Measurements from ENCODE around the gene SCIN.
"Not testable (repeated sequence)": the region's sequence is repeated elsewhere in the genome, so short reads cannot be mapped to it uniquely, and the experiment has no call there.

SCIN gene

DNA sequence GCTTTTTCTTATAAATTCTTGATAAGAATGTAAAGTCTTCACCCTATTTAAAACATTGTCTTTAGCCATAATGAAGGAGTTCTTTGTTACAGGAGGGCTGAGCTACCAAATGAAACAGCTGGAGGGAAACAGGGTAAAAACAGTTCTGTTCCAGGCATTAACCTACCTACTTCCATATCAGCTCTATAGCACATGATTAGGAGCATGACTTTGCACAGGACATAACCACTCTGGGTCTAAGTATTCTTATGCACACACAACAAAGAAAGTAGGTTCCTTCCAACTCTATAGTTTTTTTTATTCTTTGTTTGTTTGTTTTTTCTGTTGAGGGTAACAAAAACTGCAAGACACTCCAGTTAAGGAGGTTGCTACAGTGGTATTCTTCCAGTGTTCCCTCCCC is 52.7 kb downstream of the SCIN start:
- no peak for DNase-seq

DNA sequence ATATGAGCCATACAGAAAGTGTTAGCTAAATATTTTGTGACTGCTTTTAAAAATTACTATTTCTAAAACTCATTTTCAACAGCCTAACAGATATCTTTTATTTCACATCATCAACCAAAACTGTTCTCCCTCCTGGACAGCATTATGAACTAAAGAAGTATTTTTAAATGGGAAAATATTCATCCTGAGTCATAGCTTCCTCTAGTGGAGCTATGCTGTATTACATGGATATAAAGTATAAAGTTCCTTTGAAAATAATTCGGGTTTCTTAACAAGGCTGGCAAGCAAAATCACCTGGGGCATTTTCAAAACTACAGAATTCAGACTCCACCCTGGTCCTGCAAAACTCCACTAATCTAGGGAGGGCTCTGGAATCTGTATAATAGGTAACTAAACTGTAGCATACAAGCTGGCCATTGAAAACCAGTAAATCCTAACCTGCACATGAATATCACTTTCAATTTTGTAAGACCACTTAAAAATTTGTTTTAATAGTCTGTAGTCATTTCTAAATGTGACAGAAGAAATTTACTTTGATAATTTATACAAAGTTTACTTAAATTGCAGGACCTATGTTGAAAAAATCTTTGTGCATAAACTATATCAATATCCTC is 53.5 kb downstream of the SCIN start:
- DNase-seq = no peak

DNA sequence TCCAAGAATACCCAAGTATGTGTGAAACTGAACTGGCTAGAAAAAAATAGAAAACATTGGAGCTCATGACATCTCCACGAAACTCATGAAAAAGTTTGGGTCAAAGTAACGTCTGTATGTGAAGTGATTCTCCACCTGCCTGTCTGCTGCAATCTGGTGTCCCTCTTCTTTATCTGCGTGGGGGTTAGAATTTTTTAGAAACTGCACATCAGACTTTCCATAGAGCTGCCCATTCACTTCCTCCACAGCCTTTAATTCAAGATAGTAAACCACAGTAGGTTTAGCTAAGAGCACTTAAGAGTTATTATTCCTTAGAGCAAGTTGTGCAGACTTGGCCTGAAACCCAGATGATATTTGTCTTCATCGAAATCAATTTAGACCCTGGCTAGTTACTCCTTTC is 55.3 kb downstream of the SCIN start:
- DNase-seq = no peak

DNA sequence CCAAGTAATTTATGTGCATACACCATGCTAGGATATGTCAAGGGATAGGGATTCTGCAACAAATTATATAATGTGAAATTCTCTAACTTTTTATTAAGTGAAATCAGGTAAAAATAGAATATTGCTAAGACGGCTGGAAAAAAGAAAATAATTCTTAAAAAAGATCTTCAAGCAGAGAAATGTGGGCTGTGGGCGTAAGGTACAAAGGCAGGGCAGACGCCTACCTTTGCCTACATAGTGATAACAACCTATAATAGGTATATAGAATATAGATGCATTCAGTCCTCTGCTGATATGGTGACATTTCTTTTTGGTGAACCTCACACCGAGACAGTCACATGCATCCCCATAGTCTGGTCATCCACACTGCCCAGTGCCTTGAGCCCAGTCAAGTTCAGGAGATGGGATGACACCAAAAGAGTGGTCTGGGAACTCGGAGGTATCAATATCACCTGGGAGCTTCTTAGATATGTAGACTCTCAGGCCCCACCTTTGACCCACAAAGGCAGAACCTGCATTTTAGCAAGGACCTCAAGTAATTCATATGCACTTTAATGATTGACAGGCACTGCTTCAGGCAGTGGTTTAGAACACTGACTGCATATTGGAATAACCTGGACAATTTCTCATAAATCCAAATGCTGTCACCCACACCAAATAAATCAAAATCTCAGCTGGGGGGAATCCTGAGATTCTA is 59.4 kb downstream of the SCIN start:
- DNase-seq = no peak

DNA sequence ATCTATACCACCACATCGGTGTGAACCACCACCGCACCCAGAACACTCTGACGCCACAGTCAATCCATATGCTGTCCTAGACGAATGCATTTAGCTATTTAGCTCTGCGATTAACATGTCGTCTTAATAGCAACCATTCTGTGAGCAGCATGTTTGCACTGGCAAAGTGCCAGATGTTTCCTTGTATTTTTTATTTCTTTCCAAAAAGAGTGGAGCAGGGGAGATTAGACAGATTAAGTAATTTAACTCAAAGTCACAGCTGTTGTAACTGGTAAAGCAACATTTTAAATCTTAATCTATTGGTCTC is 59.9 kb downstream of the SCIN start:
- DNase-seq = no peak

DNA sequence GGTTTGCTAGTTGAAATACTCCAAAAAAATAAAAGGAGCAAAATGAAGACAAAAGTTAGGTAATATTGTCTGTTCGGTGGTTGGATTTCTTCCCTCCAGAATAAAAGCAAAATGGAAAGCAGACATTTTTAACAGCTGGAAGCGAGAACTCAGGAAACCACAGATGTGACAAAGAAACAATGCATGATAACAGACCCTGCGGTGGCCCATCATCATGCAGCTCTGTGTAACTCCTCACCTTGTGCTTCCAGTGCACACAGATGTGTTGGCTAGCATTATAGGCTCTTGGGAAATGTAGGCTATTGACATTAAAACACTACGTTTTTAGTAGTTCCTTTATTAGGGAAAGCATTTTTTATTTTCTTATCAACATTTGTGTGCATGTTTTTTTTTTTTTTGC is 63.1 kb downstream of the SCIN start:
- DNase-seq = no peak

DNA sequence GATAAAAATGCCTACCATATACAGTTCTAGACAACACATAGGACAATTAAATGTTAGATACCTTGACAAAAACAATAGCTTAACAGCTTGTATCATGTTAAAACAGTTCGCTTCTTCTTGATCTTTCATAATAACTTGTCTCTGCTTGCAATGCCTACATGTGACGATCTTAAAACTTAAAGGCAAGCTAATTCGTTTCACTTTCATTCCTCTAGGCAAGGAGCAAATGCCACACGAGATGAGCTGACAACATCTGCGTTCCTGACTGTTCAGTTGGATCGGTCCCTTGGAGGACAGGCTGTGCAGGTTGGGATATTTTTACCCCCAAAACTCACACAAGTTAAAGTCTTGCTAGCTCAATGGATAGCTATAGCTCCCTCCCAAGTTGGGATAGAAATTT is 65.3 kb downstream of the SCIN start:
- no peak for DNase-seq

DNA sequence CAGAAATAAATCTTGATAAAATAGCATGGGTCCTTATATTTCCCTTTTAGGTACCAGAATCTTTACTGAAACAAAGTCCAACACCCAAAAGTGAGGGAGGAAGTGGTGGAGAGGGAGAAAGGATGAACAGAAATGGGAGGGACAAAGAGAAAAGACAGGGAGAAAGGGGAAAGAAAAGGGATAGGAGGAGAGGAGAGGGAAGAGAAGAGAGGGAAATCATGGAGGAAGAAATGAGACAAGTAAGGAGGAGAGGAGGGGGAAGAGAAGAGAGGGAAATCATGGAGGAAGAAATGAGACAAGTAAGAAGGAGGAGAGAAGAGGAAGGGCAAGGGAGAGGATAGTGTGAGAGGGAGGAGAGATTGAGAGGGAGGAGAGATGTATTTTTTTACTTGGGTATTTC is 66.8 kb downstream of the SCIN start:
- DNase-seq = no peak

DNA sequence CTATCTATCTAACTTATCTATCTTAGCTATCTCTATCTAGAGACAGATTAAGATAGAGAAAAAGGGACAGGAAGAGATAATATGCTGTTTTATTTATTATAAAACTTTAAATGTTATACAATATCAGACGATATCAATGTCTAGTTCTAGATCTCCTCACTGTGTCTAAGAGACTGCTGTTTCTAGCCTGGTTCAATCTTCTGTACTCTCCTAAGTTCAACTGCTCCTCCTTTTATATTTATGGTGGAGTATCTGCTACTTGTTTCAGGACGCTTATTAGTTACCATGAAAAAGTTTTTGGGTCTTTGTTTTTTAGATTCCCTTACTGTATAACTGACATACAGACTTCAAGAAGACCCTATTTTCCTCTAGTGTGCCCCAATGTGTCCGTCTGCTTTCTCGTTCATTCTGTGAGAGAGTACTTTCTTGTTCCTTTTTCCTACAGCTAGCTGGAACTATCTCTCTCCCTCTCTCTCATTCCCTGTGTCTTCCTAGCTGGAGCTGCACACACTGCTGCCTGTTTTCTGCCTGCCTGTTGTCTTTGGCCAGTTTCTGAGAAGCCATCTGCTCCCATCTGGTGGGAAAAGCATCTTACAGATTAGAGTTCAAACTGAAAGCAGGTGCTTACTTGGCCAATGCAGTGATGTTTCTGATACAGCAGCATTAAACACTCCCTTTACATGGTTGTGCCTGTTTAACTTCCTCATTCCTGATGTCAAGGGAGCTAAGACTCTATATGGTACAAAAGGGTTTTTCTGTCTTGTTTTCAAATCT is 67.5 kb downstream of the SCIN start:
- DNase-seq = no peak

DNA sequence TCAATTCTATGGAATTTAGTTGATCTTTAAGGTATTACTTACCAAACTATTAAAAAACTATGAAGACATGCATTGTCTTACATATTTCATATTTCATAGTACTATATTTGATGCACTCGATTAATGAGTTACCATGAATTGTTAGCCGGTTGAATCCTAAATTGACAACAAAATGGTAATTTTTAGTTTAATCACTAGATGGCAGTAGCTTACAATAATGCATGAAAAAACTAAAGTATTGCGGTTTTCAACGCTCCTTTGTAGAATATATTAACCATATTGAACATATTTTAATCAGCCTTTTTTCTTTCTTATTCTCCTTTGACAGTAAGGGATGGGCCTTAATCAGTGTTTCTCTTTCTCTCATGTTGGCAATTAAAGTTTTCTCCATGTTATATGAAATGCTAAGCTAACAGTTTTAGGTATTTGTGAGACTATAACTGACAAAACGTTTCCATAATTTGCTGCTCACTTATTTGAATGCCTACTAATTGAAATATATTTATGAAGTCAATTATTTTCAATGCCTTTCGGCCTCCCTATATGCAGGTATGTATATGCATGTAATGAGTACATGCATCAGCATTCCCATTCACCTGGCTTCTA is 68.4 kb downstream of the SCIN start:
- DNase-seq = no peak

DNA sequence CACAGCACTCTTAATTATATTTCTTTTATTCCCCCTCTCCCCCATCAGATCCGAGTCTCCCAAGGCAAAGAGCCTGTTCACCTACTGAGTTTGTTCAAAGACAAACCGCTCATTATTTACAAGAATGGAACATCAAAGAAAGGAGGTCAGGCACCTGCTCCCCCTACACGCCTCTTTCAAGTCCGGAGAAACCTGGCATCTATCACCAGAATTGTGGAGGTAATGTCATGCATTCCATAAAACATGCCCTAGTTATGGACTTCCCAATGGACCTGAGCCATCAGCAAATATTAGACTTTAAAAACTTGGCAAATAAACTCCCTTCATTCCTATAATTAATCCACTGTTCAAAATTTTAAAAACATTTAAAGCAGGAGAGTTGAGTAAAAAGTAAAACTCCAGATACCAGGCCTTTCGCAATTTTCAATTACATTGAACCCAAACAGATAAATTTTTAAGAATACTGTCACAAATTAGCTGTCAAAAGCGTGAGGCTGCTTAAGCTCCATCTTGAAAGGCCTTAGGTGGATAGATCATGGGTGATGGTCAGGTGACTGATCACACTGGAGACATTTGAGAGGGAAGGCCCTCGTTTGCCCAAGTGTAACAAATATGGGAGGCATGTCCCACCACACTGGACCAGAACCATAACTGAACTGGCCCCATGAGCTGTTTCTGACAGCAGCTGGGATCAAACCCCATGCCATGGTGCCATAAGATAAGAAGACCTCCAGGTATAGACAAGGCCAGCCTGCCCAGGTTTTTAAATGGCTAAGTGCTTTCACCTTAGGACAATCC is 70.0 kb downstream of the SCIN start:
- no peak for DNase-seq

DNA sequence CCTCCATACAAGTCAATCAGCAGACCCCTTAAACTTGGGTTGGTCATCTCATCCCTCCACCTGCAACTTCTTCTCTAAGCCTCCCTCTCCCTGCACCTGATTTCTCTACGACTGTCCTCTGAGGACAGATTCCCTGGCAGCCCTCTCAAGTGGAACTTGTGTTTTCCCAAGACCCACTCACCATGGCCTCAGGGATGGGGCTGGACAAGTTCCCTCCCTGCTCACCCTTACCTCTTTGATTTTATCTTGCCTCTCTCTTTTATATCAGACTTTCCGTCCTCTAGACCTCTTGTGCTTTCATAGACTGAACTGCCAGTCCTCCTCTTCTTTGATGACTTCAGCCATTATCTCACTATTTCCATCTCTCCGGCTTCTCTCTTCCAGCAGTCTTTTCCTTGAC is 70.7 kb downstream of the SCIN start:
- DNase-seq = no peak

DNA sequence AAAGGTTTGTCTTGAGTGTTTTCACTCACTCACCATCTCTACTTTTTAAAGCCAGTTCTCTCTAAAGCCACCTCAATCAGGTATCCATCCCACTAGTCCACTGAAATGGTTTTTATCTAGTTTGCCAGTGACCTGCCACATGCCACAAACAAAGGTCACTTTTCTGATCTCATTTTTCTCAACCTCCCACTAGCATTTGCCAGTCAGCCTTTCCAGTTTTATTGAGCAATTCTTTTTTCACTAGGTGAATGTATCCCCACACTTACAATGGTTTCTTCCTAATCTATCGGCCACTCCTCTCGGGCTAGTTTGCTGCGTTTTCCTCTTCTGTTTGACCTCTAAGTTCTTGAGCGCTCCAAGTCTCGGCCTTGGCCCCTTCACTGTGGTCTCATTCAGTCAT is 72.0 kb downstream of the SCIN start:
- no peak for DNase-seq

DNA sequence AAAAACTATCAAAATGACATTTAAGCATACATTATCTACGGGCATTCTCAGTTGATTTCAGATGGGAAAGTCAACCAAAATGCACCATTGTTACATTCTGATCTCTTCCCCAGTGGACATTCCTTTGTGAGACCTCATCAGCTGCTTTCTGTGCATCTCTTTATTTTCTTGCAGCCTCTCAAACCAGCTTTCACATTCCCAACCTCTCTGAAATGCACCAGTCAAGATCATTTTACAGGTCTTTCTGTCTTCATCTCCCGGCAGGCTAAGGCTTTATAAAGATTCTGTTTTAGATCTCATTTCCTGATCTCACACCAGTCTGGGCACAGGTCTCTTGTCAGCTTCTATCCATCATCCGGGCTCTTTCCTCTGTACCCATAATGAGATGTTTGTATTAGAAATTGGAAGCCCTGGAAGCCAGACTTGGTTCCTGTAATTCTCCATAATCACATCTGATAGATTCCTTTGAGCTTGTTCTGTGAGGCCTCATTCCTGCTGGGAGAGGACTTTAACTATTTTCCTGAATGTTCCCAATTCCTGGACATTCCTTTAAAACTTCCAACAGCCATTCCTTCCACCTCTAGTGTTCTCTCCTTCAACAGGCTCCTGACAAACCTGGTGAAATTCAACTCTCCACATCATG is 72.6 kb downstream of the SCIN start:
- DNase-seq = no peak

DNA sequence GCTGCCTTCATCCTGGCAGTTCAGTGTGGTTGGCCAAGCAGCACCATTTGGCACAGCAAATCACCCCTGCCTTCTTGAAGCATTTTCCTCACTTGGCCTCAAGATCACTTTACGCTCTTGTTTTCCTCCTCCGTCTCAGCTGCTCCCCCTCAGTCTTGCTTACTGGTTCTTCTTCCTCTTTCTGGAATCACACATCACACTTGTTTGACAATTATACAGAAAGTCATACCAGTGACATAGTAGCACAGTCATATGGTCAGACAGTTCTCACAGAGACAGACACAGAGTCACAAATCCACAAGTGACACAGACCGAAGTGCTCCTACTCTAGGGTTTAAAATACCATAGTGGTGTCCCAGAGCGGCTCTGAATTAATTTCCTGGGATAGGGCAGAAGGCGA is 73.1 kb downstream of the SCIN start:
- no peak for DNase-seq

DNA sequence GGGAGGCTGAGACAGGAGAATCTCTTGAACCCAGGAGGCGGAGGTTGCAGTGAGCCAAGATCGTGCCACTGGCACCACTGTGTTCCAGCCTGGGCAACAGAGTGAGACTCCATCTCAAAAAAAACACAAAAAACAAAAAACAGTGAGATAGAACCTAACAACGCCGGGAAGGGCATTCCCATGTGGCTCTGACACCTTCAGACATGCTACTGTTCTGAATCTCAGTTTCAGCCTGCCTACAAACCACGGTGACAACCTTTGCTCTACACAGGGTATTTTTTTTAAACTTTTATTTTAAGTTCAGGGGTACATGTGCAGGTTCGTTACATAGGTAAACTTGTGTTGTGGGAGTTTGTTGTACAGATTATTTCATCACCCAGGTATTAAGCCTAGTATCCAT is 74.7 kb downstream of the SCIN start:
- DNase-seq = not testable (repeated sequence)

DNA sequence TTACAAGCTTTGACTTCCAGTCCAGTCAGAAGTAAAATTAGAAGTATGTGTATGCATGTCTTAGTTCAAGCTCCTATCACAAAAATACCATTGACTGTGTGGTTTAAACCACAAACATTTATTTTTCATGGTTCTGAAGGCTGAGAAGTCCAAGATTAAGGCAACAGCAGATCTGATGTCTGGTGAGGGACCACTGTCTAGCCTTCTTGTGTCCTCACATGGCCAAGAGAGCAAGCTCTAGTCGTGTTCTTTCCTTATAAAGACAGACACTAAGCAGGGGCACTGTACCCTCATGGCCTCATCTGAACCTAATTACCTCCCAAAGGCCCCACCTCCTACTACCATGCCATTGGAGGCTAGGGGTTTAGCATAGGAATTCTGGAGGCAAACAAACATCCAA is 75.6 kb downstream of the SCIN start:
- DNase-seq = no peak

DNA sequence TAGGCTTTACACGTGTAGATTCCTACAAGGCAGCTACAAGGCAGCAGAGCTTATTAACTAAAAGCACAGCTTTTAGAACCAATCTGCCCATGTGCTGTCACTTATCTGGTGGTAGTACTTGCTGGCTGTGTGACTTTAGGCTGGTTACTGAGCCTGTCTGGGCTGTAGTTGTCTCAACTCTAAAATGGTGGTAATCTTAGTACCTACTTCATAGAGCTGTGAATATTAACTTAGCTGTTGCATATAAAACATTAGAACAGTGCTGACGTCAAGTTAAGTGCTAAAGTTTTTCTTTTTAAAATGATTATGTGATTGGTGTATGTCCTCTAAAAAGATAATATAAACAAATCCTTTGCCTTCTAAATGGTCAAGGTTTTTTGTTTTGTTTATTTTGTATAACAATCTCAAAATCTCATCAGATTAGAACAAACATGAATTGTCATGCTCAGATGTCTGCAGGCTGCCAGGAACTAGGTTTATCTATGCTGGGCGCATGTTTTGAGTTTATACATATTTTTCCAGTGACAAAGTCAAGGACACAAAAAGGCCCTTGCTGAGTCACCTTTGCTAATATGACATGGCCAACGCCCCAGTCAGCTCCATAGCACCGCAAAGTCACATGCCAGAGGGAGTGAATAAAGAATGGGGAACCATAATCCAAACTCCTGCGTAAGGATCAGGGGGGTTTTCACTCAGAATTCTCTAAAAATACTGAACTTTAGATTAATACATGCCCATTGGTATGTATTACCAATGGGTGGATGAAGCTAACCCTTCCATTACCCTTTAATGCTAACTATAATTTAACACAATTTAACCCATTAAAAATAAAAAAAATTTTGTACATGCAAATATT is 77.1 kb downstream of the SCIN start:
- no peak for DNase-seq

DNA sequence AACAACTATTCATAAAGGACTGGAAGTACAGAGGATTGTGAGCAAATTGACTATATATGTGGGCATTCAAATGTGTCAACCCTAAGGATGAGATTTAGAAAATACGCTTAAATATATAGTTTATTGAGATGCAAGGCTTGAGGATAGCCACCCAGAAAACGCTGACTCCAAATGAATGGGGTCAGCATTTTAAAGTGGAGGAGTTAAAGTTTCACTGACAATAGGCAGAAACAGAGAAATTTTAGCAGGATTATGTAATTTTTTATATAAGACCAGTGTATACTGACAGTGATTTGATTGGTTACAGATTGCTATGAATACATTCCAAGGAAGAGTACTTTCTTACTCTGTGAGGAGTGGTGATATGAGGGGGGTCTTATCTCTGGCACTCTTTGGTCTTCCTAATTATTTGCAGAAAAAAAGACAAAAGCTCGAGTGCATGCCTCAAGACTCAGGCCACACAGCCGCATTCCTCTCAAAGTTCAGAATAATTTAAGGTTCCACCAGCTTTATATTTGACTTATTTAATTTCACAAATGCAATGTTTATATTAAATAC is 78.3 kb downstream of the SCIN start:
- DNase-seq = no peak

DNA sequence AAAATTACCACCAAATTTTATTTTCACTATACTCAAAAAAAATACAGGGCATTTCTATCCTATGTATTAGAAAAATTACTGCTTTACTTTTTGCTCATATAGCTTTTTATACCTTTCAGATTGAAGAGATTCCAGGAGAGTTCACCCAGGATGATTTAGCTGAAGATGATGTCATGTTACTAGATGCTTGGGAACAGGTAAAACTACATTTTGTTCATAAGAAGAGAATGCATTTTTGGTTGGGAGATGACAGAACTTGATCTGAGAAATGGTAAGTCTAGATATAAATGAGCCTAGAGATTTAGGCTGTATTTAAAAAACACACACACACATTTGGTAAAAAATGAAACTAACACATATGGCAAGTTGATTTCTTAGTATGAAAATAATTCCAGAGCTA is 78.8 kb downstream of the SCIN start:
- no peak for DNase-seq

DNA sequence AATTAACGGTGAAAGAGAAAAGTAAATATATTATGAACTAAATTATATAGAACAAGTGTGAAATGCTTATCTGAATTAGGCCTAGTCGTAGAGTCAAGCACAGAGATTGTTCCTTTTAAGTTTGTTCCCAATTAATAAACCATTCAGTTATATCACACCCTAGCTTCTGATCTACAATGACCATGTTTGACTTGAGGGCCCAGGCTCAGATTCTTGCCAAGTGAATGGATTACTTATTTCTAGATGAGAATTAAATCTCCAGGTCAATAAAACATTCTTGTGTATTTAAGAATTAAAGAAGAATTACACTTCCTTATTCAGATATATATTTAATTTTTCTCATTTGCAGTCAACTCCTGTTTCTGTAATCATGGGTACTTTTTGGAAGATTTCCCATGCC is 79.6 kb downstream of the SCIN start:
- DNase-seq = no peak
